Fibroblast of lung (primary cell): Measurements from ENCODE around the gene CDC42EP3. TPM values are rescaled to one million over a fixed set of nuclear protein-coding genes. Genes with fewer than 3 reads are reported as not detected.

ENCODE experiments used
- DNase-seq, 2 donors: peaks; one replicate each; pipeline versions ENCODE4 v3.0.0 to v3.0.0-alpha.2; 2010; ENCODE audit warnings: low read depth in 2 of 2
- H2AFZ ChIP-seq: 2 replicates; pipeline ENCODE4 v1.5.1; 2012; ENCODE audit warnings: low read length, control low read depth, inconsistent platforms
- H3K27ac ChIP-seq: 2 replicates; pipeline ENCODE4 v1.5.1; 2011; ENCODE audit warnings: low read length, control low read depth; ENCODE audit not compliant: insufficient read depth
- H3K27me3 ChIP-seq: 2 replicates; pipeline ENCODE4 v1.5.1; 2011; ENCODE audit warnings: mild to moderate bottlenecking, low read length; ENCODE audit not compliant: control insufficient read depth, insufficient read depth
- H3K36me3 ChIP-seq: 2 replicates; pipeline ENCODE4 v1.5.1; 2011; ENCODE audit warnings: low read length; ENCODE audit not compliant: control insufficient read depth, insufficient read depth
- H3K4me1 ChIP-seq: 2 replicates; pipeline ENCODE4 v1.5.1; 2011; ENCODE audit warnings: low read length; ENCODE audit not compliant: control insufficient read depth, insufficient read depth; ENCODE audit errors: extremely low read depth
- H3K4me2 ChIP-seq: 2 replicates; pipeline ENCODE4 v1.5.1; 2011; ENCODE audit warnings: low read length, control low read depth; ENCODE audit not compliant: insufficient read depth; ENCODE audit errors: extremely low read depth
- H3K4me3 ChIP-seq, 4 experiments: fragments of 200-600 bp in 1 of 4; sonication (generic) in 1 of 4; replicated peaks in 1 of 4; 2 replicates each; pipeline ENCODE4 v1.5.1; 2011 to 2016; ENCODE audit warnings: low read length in 4 of 4, low read depth in 3 of 4, mild to moderate bottlenecking in 3 of 4, control low read depth in 2 of 4, inconsistent platforms in 1 of 4, mixed read lengths in 1 of 4; ENCODE audit not compliant: insufficient read depth in 1 of 4; ENCODE audit errors: control extremely low read depth in 1 of 4
- H3K79me2 ChIP-seq: 2 replicates; pipeline ENCODE4 v1.5.1; 2012; ENCODE audit warnings: mild to moderate bottlenecking, low read length, inconsistent platforms; ENCODE audit not compliant: control insufficient read depth, insufficient read depth
- H3K9ac ChIP-seq: 2 replicates; pipeline ENCODE4 v1.5.1; 2011; ENCODE audit warnings: mild to moderate bottlenecking, low read length, control low read depth; ENCODE audit not compliant: insufficient read depth
- H3K9me3 ChIP-seq: 2 replicates; pipeline ENCODE4 v1.5.1; 2012; ENCODE audit warnings: low read depth, low read length; ENCODE audit not compliant: control insufficient read depth, insufficient read depth
- H4K20me1 ChIP-seq: 2 replicates; pipeline ENCODE4 v1.5.1; 2011; ENCODE audit warnings: low read length; ENCODE audit not compliant: control insufficient read depth, insufficient read depth; ENCODE audit errors: extremely low read depth
- CTCF ChIP-seq, 2 donors: IDR thresholded peaks in 1 of 2; conservative IDR thresholded peaks in 1 of 2; 1 replicate in 1 of 2; 2 replicates in 1 of 2; pipeline ENCODE4 v1.5.1; 2011 to 2012; ENCODE audit warnings: low read length in 2 of 2, control low read depth in 1 of 2, inconsistent platforms in 1 of 2, low read depth in 1 of 2, mild to moderate bottlenecking in 1 of 2
- EZH2 ChIP-seq: IDR thresholded peaks from 2 replicates; pipeline ENCODE4 v1.5.1; 2012; ENCODE audit warnings: low read length, control low read depth, mild to moderate bottlenecking; ENCODE audit errors: missing control alignments
- polyA plus RNA-seq, 2 donors: library from polyadenylated mRNA; depleted of rRNA in 1 of 2; stranded (reverse) in 1 of 2; unstranded in 1 of 2; fragments of >200 nt; gene quantifications; 2 replicates each; pipeline ENCODE4 v1.2.1, GENCODE V29; 2011 to 2012; ENCODE audit warnings: missing spikeins in 1 of 2
- total RNA-seq: library from RNA; depleted of rRNA; stranded (reverse); fragments of >200 nt; gene quantifications from 2 replicates; pipeline ENCODE4 v1.2.1, GENCODE V29; 2014

The CDC42EP3 gene
- total and polyA plus RNA-seq, 2 donors (not counting 1 experiment from before 2014, with no cell fraction given) = 19.2 to 328 TPM

GRCh38 chr2:37643730-37644078 is 27.7 kb downstream of the CDC42EP3 start:
- Histone ChIP-seq H3K27me3 (no peaks in the 10 kb centered on the region), H3K4me2 (no peak overlapping the region), H3K9me3 (no peaks in the 10 kb centered on the region), H4K20me1 (no peaks in the 10 kb centered on the region), H2AFZ (no peak overlapping the region), H3K4me3 (no peak overlapping the region), H3K27ac (no peak overlapping the region), H3K4me1 (peaks cover 20% of the 10 kb centered on the region), H3K79me2 (peaks cover 58% of the 10 kb centered on the region), H3K9ac (no peak overlapping the region), H3K36me3 (peaks cover 23% of the 10 kb centered on the region)
- TF ChIP-seq CTCF (conservative IDR thresholded peaks at IDR 0.05 in 1 of 2, IDR thresholded peaks at IDR 0.05 in 1 of 2; ENCODE audit: low read depth in 1 of 2, low read length in 2 of 2) (no peak), EZH2 (no peak)
- no peak for DNase-seq

GRCh38 chr2:37642907-37643729 is 28.3 kb downstream of the CDC42EP3 start:
- Histone ChIP-seq H3K79me2 (peaks cover 52% of the 10 kb centered on the region), H3K36me3 (peaks cover 20% of the 10 kb centered on the region), H2AFZ (no peak overlapping the region), H3K4me3 (no peak overlapping the region), H3K4me1 (peaks cover 20% of the 10 kb centered on the region), H3K27me3 (no peaks in the 10 kb centered on the region), H3K27ac (peak overlapping the region; percentile 66), H3K9ac (no peak overlapping the region), H3K4me2 (peak overlapping the region; percentile 19), H3K9me3 (no peaks in the 10 kb centered on the region), H4K20me1 (no peaks in the 10 kb centered on the region)
- DNase-seq = no peak
- TF ChIP-seq EZH2 (no peak), CTCF (conservative IDR thresholded peaks at IDR 0.05 in 1 of 2, IDR thresholded peaks at IDR 0.05 in 1 of 2; ENCODE audit: low read depth in 1 of 2, low read length in 2 of 2) (no peak)

- peak overlapping the region; percentile 66 for H3K27ac ChIP-seq
- no peak overlapping the region for H2AFZ ChIP-seq
- peaks cover 15% of the 10 kb centered on the region for H3K36me3 ChIP-seq
- H3K4me2 ChIP-seq = peak overlapping the region; percentile 58
- no peaks in the 10 kb centered on the region for H3K27me3 ChIP-seq
- no peaks in the 10 kb centered on the region for H4K20me1 ChIP-seq
- H3K79me2 ChIP-seq = peaks cover 38% of the 10 kb centered on the region
- DNase-seq = peak; percentile 67 to 91
- no peak for TF ChIP-seq EZH2
- H3K9me3 ChIP-seq = no peaks in the 10 kb centered on the region
- H3K9ac ChIP-seq = no peak overlapping the region
- peaks cover 20% of the 10 kb centered on the region for H3K4me1 ChIP-seq
- no peak overlapping the region for H3K4me3 ChIP-seq
Measured at GRCh38 chr2:37641582-37642171, 29.8 kb downstream of the CDC42EP3 start.
